T-helper 2 cell (primary cell): Measurements from ENCODE around the gene EML6.
A peak's percentile ranks its signal among the peaks of the same experiment; 100 is the strongest.

Source experiments
- DNase-seq, 5 experiments: peaks; one replicate each; pipeline versions ENCODE4 v3.0.0 to v3.0.0-alpha.2; 2012 to 2022

Gene EML6

DNA sequence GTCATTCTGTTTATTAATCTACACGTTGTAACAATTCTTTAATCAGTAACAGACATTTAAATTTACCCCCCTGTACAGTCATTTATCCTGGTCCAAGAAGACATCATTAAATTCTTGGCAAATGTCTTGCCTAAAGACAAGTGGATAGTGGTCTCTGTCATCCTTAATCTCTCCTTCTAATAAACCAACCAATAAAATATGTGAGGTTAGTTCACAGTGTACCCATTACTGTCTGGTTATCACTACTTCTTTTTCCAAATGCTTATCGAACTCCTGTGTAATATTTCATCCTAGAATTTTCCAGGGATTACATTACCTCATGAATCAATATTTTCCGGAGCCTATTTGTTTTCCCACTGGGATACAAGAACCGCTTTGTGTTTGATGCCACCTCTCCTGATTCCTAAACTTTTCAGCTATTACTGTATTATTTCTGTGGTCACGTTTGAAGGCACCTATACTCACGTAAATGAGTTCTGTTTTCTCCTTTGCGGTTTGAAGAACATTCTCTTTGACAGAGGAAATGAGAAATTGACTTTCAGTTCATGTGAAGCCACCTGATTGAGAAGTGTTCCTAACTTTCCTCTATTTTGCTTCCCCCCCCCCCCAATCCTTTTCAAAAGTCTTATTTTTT lies 195.3 kb downstream of the EML6 start:
- no peak for DNase-seq

DNA sequence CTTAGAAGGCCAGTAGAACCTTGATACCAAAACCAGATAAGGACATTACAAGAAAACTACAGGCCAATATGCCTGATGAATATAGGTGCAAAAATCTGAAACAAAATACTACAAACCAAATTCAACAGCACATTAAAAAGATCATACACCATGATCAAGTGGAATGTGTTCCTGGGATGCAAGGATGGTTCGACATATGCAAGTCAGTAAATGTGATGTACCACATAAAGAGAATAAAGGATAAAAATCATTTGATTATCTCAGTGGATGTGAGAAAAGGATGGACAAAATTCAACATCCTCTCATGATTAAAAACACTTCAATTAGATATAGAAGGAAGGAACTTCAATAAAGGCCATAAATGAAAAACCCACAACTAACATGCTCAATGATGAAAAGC lies 197.2 kb downstream of the EML6 start:
- no peak for DNase-seq

DNA sequence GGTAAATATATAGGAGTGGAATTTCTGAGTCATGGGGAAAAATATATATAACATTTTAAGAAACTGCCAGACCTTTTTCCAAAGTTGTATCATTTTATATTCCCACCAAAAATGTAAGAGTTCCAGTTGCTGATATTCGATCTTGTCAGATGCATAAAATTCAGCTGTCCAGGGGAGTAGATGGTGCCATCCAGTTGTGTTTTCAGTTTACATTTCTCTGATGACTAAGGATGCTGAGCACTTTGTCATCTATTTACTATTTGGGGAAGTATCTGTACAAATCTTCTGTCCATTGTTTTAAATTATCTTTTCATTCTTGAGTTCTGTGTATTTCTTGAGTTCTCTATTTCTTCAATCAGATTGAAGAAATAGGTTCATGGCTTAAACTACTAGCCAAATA lies 200.7 kb downstream of the EML6 start:
- DNase-seq = no peak

- no peak for DNase-seq
These were observed 201.6 kb downstream of the EML6 start for GRCh38 chr2:54925022-54925421.

GRCh38 chr2:54927085-54927750 lies 203.8 kb downstream of the EML6 start:
- no peak for DNase-seq

- no peak for DNase-seq
These were observed 204.5 kb downstream of the EML6 start for GRCh38 chr2:54927751-54928615.

GRCh38 chr2:54928719-54929118 lies 205.3 kb downstream of the EML6 start:
- no peak for DNase-seq

GRCh38 chr2:54931473-54931872 lies 208.0 kb downstream of the EML6 start:
- no peak for DNase-seq

DNA sequence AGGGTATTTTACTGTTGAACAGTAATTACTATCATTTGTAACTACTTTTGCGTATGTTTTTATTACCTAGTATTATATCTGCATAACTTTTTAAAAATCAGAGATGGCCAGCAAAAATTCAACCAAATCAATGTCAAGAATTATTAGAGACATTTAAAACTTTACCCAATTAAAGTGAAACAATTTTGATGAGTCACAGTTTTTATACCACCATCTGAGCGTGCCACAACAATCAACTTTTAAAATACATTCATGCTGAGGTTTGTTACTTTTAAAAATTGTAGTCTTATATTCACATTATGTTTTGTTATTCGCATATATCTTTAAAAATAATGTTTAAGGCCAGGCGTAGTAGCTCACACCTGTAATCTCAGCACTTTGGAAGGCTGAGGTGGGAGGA lies 211.9 kb downstream of the EML6 start:
- DNase-seq = no peak

GRCh38 chr2:54936766-54937165 lies 213.3 kb downstream of the EML6 start:
- DNase-seq = no peak

DNA sequence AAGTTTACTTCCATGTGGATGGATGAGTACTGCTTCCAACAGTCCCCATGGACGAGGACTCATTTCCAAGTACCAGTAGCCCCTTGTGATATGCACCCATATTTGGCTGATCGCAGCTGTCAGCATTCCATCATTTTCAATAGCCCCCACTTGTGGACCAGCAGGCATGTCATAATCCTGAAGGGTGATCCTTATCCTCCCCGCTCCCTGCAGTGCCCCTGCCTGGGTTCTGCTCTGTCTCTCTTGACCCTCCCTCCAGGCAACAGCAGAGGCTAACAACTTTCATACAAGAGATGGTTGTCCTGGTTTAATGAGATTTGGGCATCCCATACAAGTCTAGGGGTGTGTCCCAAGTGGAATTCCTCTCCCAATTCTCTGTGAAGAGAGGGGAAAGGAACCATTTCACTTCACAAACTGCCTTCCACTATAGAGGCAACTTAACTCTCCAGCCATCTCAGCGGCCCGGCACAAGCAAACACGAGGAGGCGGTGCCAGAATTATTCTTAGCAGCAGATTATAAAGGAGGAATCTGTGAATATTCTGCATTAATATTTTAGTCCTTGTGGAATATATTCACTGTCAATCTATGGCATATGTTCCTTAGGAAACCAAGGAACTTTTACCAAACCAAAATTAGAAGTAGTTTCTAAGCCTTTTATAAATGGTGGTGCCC lies 216.1 kb downstream of the EML6 start:
- DNase-seq = no peak

DNA sequence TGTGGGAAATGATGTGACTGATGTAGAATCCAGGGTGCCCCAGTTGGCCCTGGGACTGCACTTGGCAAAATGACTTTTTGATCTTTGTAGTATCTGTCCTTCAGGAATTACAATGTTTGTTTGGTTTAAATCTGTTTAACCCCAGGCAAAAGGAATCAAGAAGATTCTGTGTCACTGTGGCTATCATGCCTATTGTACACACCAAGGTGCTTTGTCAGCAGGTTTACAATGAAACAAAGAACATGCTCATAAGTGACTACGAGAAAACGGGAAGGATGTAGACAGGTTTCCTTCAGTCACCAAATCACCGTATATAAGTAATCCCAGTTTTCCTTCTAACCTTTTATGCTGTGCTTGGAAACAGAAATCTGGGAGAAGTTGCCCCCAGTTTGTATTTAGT lies 217.3 kb downstream of the EML6 start:
- no peak for DNase-seq

GRCh38 chr2:54941248-54941984 lies 218.0 kb downstream of the EML6 start:
- DNase-seq = no peak

DNA sequence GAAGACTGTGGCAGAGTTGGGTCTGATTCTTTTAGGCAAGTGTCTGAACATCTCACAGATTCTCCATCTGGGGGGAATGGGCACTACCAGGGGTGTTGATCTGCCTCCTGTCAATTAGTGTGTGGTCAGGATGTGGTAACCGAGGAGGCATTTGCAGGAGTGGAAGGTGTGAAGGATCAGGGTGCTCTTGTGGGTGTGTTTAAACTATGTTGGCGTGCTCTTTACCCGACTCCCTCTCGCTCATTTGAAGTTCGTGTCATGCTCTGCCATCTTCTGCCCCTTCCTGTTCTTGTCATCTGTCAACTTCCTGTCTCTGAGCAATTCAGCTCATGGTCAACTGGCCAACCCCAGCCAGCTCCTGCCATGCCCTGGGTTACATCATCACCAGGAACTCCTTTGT lies 218.9 kb downstream of the EML6 start:
- peak in 2 of 5 experiments; percentile 69 to 91 for DNase-seq

GRCh38 chr2:54944724-54945326 lies 221.4 kb downstream of the EML6 start:
- no peak for DNase-seq

DNA sequence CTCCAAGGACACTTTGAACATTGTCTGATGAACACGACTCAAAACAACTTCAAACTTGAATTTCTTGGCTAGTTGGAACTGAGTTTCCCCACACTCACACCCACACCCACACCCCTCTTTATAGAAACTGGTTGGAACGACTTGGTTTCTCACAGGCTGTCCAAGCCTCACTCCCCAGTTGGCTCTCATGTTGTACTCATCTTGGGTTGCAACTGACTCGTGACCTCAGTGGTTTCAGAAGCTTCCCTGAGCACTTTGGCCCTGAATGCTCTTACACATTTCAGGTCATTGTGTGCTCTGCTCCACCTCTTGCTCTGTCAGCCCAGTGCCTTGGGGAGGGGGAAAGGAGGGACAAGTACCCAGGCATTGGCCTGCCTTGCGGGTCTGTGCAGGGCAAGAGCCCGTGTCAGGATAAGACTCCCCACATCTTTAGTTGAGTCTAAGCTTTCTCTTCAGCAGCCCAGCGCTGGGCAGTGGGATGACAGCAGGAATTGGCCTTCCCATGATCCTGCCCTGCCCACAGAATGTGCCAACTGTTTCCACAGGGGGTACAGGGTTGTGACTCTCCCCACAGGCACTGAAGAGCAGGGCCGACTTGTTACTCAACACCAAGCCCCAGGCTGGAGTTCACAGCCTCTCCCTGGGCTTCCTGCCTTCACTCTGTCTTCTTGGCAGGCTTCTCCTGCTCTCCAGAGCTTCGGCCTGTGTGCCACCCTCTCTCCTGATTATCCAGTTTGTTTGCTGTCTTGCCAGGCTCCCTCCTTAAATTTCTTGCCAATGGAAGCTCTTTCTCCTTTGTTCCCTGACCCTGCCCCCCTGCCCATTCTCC lies 222.1 kb downstream of the EML6 start:
- DNase-seq = peak in 1 of 5 experiments; percentile 33

GRCh38 chr2:54946220-54946805 lies 222.9 kb downstream of the EML6 start:
- DNase-seq = no peak

DNA sequence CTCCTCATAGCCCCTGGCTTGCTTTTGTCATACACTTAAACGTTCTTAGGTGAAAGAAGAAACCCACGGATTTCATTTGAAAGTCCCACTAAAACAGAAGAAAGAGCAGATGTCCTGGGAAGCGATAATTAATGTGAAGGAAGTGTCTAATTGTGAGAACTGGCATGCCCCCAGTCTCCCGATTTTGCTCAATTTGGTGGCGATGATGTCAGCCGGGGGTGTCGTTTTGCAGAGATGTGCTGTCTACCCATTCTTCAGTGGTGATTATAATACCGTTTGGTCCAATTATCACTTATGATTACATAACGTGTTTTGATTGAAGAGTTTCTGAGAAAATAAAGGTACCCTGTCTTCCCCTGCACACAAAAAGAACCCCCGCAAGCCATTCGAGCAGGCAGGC lies 223.7 kb downstream of the EML6 start:
- DNase-seq = no peak

GRCh38 chr2:54947646-54948045 lies 224.2 kb downstream of the EML6 start:
- DNase-seq = no peak

GRCh38 chr2:54948120-54948519 lies 224.7 kb downstream of the EML6 start:
- no peak for DNase-seq

GRCh38 chr2:54949431-54949830 lies 226.0 kb downstream of the EML6 start:
- DNase-seq = no peak
